ENCODE data around the gene ZNF277.

GRCh38 chr7:112366886-112367285, 160.4 kb downstream of the ZNF277 start:
- no peak for TF ChIP-seq POLR2A (IDR thresholded peaks at IDR 0.05)
- TF ChIP-seq, protein P1, sequence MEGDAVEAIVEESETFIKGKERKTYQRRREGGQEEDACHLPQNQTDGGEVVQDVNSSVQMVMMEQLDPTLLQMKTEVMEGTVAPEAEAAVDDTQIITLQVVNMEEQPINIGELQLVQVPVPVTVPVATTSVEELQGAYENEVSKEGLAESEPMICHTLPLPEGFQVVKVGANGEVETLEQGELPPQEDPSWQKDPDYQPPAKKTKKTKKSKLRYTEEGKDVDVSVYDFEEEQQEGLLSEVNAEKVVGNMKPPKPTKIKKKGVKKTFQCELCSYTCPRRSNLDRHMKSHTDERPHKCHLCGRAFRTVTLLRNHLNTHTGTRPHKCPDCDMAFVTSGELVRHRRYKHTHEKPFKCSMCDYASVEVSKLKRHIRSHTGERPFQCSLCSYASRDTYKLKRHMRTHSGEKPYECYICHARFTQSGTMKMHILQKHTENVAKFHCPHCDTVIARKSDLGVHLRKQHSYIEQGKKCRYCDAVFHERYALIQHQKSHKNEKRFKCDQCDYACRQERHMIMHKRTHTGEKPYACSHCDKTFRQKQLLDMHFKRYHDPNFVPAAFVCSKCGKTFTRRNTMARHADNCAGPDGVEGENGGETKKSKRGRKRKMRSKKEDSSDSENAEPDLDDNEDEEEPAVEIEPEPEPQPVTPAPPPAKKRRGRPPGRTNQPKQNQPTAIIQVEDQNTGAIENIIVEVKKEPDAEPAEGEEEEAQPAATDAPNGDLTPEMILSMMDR (IDR thresholded peaks at IDR 0.05), result no peak
- no peak for TF ChIP-seq POLR2AphosphoS5 (IDR thresholded peaks at IDR 0.05; ENCODE audit: insufficient read depth in 1 of 2, low read depth in 1 of 2)

Data from vagina (tissue), 2 donors.